Activated CD4-positive, alpha-beta T cell treated with anti-CD3 and anti-CD28 coated beads for 1 hour (primary cell): ENCODE measurements around the gene HUS1B.

ENCODE experiments used
- DNase-seq: peaks from one replicate; pipeline ENCODE4 v3.0.0-alpha.2; 2020

Gene HUS1B

GRCh38 chr6:620950-621349 is 36.0 kb downstream of the HUS1B start:
- no peak for DNase-seq

GRCh38 chr6:620166-620565 is 36.7 kb downstream of the HUS1B start:
- DNase-seq, result no peak

- DNase-seq, result no peak
Observed at GRCh38 chr6:617456-618100, 39.3 kb downstream of the HUS1B start.

DNA sequence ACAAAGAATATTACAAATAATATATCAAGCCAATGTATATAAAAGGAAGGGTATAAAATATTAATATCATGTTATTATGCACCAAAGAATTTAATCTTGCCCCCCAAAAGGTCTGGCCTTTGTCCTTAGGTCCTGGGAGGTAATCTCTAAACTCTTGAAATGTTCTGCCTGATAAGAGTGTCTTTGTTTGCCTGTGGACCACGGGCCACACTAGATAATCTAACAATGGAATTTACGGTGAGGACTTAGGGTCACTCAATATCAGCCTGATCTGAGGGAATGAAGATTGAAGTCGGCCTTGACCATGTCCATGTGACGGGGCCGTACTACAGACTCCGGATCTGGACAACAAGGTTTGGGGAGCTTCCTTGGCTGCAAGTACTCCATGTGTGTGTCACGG is 42.9 kb downstream of the HUS1B start:
- no peak for DNase-seq

GRCh38 chr6:611928-612327 is 45.0 kb downstream of the HUS1B start:
- no peak for DNase-seq

DNA sequence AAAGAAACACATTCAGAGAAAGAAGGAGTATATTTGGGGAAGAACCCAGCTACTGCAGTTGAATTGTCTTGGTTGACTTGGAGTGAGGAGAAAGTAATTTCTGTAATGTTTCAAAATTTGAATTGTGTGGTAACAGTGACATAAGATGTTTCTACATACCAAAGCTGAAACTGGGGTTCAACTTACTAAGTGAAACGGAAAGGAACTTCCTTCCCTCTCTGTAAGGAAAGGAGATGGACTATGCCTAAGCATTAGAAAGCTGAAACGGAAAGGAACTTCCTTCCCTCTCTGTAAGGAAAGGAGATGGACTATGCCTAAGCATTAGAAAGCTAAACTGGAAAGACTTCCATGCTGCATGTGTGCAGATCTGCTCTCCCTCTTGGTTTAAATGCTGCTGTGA is 46.0 kb downstream of the HUS1B start:
- DNase-seq, result no peak

DNA sequence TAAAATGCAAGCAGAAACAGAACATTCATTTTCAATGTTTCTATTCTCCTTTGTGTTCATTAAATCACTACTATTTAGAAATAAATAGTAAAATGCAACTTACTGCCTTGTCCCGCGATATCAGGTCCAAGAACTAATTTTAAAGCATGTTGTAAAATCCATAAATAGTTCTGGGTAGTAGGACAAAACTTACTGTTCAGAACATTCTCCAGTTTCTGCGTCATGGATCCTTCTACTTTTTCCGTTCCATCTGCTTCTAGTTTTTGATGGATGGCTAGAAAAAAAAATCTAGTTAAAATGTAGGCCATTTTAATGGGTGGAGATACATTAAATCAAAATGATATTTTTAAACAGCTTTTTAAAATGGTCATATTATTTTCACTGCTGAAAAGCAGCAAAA is 47.0 kb downstream of the HUS1B start:
- DNase-seq, result no peak

- no peak for DNase-seq
Observed at GRCh38 chr6:606829-607379, 50.0 kb downstream of the HUS1B start.
